ENCODE measurements around the gene AHDC1.

AHDC1 gene

GRCh38 chr1:27589441-27589840 is 14.5 kb downstream of the AHDC1 start (continued):
- TF ChIP-seq ZNF513 (tag by site-specific recombination; IDR thresholded peaks at IDR 0.05) (no peak), ZNF211 (tag by site-specific recombination; IDR thresholded peaks at IDR 0.05; ENCODE audit: low read depth) (no peak)

GRCh38 chr1:27588256-27589232 is 15.4 kb downstream of the AHDC1 start:
- ChIA-PET POLR2A (no interaction called here), CTCF (no interaction called here)
- peaks cover 0 to 13% of the 10 kb centered on the region in 2 experiments; a peak in 1 of 3 replicates for H3K36me3 ChIP-seq (ENCODE audit: control insufficient read depth in 2 of 2, insufficient read depth in 1 of 2, low read length in 2 of 2)
- peaks cover 11% of the 10 kb centered on the region for H3K4me1 ChIP-seq (ENCODE audit: control insufficient read depth, insufficient read depth, low read length)
- TF ChIP-seq ZNF600 (tag by site-specific recombination; IDR thresholded peaks at IDR 0.05) (peak; percentile 68), ZSCAN4 (tag by site-specific recombination; IDR thresholded peaks at IDR 0.05) (peak; percentile 71; the same call in 1 of the 2 replicates), ZNF654 (tag by site-specific recombination; IDR thresholded peaks at IDR 0.05; ENCODE audit: low read depth) (no peak), ZNF366 (tag by site-specific recombination; conservative IDR thresholded peaks at IDR 0.05) (peak; percentile 25; the same call in 1 of the 2 replicates)
- H3K9me3 ChIP-seq (ENCODE audit: control insufficient read depth, insufficient read depth, low read depth, low read length): no peaks in the 10 kb centered on the region
- no peak overlapping the region for H3K4me3 ChIP-seq (ENCODE audit: low read depth, low read length)
- H3K27ac ChIP-seq (ENCODE audit: extremely low read depth, low read depth, low read length): no peak overlapping the region

GRCh38 chr1:27585684-27586083 is 18.3 kb downstream of the AHDC1 start:
- no peak overlapping the region for H3K27ac ChIP-seq (ENCODE audit: extremely low read depth, low read depth, low read length)
- ChIA-PET POLR2A (no interaction called here), CTCF (interaction anchor here (0.7 to 1.5 kb wide), 5 partner anchors 17 to 289 kb away, joined by 3 to 6 read pairs (median 4); no protein-coding TSS in a partner anchor)
- H3K4me3 ChIP-seq (ENCODE audit: low read depth, low read length): no peak overlapping the region
- H3K4me1 ChIP-seq (ENCODE audit: control insufficient read depth, insufficient read depth, low read length): 0 out of 2 replicates have a peak, but pooled peaks cover 6% of the 10 kb centered on the region
- H3K9me3 ChIP-seq (ENCODE audit: control insufficient read depth, insufficient read depth, low read depth, low read length): no peaks in the 10 kb centered on the region
- H3K36me3 ChIP-seq (ENCODE audit: control insufficient read depth in 2 of 2, insufficient read depth in 1 of 2, low read length in 2 of 2): peaks cover 0 to 16% of the 10 kb centered on the region in 2 experiments; a peak in 1 of 3 replicates
- no peak for TF ChIP-seq HIC1 (tag by site-specific recombination; IDR thresholded peaks at IDR 0.05)
- no peak for TF ChIP-seq KLF7 (tag by site-specific recombination; IDR thresholded peaks at IDR 0.05; ENCODE audit: borderline replicate concordance)
- no peak for TF ChIP-seq ZNF513 (tag by site-specific recombination; IDR thresholded peaks at IDR 0.05)
- no peak for TF ChIP-seq ZNF302 (tag by site-specific recombination; IDR thresholded peaks at IDR 0.05; ENCODE audit: low read depth)
- TF ChIP-seq KLF8 (tag by site-specific recombination; IDR thresholded peaks at IDR 0.05): no peak
- no peak for TF ChIP-seq OVOL3 (tag by site-specific recombination; IDR thresholded peaks at IDR 0.05)
- no peak for TF ChIP-seq ZNF664 (tag by site-specific recombination; IDR thresholded peaks at IDR 0.05)
- no peak for TF ChIP-seq ZNF777 (tag by site-specific recombination; IDR thresholded peaks at IDR 0.05; ENCODE audit: borderline replicate concordance)
- no peak for TF ChIP-seq ZBTB49 (tag by site-specific recombination; IDR thresholded peaks at IDR 0.05; ENCODE audit: low read depth)
- no peak for TF ChIP-seq RBAK (tag by site-specific recombination; IDR thresholded peaks at IDR 0.05)
- no peak for TF ChIP-seq ZNF600 (tag by site-specific recombination; IDR thresholded peaks at IDR 0.05)
